GM19467 (cell line): ENCODE data around the gene SLC13A5.
"Not testable (repeated sequence)": the region's sequence is repeated elsewhere in the genome, so short reads cannot be mapped to it uniquely, and the experiment has no call there.

ENCODE experiments used
- ATAC-seq: cut with Tn5 transposase; IDR thresholded peaks from one replicate; pipeline ENCODE4 v1.9.1; 2021; ENCODE audit warnings: mild to moderate bottlenecking, moderate library complexity; ENCODE audit not compliant: unreplicated experiment

Gene SLC13A5

DNA sequence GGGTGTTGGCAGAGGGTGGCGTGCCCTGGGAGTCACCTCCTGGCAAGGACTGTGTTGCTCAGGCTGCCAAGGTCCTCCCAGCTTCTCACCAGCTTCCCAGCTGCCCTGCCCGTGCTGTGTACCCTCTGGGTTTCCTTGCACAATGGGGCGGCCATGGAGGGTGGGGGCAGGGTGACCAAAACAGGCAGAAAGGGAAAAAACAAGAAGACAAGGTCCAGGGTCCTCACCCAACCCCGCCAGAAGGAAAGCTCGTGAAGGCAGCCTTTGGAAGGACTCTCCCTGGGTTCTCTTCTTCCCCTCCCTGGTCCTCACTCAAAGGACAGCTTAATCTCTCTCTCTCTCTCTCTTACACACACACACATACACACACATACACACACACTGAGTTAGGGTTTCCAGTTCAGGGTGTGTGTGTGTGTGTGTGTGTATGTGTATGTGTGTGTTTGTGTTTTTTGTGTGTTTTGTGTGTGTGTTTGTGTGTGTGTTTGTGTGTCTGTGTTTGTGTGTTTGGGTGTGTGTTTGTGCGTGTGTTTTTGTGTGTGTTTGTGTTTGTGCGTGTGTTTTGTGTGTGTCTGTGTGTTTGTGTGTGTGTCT lies 2.0 kb downstream of the SLC13A5 start:
- ATAC-seq: no peak

DNA sequence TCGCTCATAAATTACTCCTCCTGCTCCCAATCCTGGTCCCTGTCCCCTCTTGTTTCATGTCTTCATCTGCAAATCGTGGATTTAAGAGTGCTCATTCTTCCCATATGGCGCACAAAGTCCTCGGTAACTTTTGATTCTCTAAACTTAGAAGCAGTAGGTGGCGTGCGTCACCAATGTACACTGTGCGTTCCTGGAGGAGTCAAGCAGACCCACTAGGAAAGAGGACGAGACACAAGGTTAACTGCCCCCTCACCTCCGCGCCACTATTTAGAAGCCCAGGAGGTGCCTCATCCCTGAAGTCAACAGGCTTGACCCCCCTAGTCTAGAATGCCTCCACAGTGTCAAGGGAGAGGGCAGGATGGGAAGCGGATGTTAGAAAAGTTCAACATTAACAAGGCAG lies 2.9 kb downstream of the SLC13A5 start:
- no peak for ATAC-seq

DNA sequence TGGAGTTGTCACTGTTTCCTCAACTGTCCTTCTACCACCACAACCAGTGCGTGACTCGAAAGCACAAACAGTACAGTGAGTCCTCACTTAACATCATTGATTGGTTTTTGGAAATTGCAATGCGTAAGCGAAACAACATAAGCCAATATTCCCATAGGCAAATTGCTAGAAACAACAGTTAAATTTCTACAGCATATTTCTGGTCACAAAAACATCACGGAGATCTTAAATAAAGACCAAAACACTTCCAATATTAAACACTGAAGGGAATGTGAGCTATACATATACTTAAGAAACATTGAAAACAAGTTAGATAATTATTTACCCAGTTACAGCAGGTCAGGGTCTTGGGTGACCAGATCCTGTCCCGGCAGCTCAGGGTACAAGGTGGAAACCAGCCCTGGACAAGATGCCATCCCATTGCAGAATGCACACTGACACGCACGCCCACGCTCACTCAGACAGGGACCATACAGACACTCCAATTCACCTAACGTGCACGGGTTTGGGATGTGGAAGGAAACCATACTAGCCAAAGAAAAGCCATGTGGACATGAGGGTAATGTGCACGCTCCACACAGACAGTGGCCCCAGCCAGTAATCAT lies 4.7 kb downstream of the SLC13A5 start:
- ATAC-seq: no peak

DNA sequence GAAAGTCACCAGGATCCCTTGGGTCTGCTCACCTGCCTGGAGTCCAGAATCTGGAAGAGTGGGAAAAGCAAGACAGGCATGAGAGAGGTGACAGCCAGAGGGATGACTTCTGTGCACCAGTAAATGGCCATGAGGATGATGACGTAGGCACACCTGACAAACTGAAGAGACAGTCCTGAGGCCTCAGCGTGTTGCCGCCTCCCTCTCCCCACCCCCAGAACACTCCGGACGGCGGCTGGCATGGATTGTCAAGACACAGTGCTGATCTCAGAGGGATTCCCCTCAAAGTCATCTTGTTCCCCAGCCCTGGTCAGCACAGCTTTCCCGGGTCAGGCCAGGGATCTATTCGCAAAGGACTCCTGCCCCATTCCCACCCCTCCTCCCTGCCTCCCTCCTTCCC lies 6.2 kb downstream of the SLC13A5 start:
- ATAC-seq: no peak

DNA sequence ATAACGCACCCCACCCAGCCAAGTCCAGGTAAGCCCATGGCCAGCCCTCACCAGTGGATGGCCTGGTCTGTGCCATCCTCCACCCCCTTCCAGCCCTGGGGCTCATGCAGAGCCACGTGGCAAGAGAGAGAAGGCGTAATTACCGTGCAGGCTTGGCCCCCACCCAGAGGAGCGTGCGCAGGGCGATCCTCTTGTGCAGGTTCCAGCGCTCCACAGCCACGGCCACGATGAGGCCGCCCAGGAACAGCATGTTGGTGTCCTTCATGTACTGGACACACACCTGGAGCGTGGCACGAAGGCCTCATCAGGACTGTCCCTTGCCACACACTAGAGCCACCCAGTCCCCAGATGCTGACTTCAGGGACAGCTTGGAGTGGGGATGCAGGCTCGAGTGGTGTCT lies 6.7 kb downstream of the SLC13A5 start:
- ATAC-seq: no peak

DNA sequence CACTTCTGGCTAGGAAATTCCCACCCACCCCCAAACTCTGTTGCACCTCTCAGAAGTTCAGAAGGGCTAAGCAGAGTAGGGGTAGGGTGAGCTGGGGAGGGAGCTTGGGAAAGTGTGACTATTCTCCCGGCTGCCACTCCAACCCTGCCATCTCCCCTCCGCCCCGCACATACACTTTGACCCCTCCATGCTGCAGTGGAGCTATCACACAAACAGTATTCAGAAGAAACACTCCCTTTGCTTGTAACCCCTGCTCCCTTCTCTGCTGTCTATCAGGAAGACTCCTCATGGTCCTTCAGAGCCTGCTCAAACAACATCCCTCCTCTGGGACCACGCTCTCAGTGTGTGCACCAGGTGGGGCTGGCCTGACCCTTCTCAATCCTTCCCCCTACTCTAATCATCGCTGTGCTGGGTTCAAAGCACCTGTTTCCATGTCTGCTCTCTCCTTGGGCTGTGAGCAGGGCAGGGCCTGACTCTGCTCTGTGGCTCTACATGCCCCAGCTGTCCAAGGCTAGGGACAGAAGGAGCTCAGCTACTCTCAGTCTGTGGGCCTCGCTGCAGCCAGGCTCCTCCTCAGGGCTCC lies 8.6 kb downstream of the SLC13A5 start:
- ATAC-seq: no peak

DNA sequence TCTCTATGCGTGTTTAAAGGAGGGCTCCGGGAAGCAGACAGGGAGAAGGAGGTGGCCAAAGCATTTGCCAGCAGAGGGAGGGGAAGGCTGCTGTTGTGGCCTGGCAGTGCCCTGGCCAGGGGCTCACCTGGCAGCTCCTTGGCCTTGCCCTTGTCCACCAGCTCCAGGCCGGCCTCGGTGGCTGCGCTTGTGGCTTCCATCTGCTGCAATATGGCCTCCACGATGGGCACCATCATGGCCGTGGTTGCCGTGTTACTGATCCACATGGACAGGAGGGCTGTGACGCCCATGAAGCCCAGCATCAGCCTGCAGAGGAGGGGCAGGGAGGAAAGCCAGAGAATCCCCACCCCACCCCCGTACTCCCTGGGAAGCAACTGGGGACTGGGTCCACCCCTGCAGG lies 9.4 kb downstream of the SLC13A5 start:
- ATAC-seq: no peak

DNA sequence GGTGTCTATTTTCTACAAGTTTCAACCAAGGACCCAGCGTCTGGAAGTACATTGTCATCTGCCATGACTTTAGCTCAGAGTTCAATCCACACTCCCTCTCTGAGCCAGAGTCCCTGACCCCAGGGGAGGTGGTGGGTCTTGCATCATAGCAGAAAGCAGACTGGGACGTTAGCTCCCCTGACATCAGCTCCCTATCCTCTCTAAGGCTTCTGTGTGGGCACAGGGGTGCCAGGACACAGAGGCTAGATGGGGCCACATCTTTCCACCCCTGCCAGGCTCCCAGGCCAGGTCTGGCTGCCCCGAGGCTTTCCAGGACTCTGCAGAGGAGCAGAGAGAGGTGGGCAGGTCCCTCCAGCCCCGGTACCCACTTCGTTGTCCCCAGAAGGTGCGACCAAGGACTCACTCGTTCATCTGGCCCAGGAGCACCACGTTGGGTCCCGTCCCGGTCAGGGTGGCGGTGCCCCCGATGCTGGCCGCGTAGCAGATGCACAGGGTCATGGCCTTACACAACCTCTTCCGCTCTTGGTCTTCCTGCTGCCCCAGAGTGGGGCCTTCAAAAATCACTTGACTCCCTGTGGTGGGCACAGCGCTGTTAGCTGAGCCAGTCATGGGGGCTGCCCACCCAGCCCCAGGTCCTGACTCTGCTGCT lies 10.5 kb downstream of the SLC13A5 start:
- ATAC-seq: no peak

DNA sequence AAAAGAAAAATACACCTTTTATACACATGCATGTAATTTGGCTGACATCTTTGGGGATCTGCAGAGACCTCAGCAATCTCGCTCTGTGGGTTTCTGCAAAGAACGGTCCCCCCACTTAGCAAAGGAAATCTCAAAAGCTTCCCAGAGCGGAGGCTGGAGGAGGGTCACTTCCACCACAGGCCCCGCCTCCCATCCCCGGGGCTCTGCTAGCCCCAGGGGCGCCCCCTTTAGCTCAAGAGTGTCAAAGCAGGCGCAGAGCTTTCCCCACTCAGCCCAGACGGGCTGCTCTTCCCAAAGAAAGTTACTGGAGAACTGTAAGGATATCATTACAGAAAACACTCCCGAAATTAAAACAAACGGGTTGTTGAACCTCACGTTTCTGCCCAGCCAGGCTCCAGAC lies 11.4 kb downstream of the SLC13A5 start:
- no peak for ATAC-seq

DNA sequence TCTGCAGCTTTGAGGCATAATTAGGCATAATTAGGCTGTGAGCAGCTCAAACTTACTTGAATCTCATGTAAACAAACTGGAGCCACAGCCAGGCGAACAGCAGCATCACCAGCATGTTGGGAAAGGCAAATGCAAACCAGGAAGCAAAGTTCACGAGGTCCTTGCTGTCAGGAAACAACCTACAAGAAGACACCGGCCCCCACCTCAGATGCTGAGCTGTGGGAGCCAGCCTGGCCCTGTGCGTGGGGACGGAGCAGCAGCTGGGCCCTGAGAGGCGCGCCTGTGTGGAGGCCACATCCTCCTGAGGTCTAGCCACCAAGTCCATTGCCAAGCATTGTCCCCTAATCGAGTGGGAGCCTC lies 12.2 kb downstream of the SLC13A5 start:
- ATAC-seq: no peak

DNA sequence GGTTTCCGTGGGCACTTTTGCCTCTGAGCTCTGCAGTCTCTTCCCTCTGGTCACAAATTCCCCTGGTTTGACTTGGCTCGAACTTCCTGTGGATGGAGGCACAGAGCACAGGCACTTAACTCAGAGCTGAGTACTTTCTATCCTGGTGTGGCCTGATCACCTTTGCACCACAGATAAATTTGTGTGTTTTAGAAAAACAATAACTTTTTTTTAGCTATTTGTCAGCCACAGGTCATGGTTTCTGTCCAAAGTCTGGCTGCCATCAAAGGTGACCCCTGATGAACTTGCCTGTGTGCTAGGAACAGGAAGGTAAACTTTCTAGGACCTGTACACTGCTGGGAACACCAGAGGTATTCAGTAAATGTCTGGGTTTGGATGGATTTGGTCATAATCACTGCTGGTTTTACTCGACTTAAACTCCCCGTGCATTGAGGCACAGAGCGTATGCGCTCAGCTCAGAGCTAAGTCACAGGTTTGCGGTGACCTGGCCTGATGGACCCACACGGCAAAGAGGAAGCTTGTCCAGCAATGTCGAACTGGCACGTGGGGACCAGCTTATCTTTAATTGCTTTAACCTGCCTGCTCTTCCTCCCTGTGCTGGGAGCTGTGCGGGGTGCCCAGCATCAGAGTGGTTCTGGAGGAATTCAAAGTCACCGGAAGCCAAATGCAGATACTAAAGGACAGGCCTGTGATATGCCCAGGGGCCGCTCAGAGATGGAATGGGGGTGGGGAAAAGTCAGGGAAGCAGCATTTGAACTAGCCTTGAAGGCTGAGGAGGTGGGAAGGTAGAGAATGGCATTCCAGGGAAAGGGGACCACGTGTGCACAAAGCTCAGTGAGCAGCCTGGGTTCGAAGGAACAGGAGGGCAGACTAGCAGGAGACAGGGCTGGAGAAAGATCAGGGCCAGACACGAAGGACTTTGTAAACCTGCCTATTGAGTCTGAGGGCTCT lies 12.9 kb downstream of the SLC13A5 start:
- ATAC-seq: no peak

DNA sequence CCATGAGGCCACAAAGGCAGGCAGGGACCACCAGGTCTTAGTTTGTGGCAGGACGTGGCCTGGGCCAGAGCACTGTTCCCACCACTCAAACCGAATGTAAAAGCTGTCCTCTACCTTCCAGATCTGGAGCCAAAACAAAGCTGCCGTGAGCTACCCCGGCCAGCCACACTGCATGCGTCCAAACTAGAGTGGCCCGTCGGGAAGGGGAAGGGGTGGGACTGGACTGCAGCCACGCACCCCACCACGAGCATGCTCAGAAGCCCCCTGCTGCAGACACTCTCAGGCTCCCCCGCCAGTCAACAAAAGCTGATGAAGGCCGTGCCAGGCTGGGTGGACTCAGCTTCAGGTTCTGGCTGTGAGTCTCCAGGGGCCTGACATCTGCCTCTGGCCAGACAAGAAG lies 15.2 kb downstream of the SLC13A5 start:
- no peak for ATAC-seq

DNA sequence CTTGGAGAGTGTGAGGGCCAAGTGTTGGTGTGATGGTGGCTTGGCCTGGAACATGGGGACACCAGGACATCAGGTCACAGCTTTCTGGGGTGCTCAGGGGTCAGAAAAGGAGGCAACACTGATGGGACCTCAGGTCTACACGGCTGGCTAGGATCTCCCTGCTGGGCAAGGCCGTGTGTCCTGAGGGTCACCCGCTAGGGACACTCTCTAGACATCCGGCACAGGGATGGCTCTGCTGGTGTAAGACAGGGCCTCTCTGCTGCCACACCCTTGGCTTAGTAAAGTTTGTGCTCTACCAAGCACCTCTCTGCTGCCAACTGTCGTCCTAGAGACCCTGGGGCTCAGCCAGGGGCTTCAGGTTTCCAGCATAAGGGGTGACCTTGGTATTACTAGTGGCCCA lies 16.3 kb downstream of the SLC13A5 start:
- ATAC-seq: no peak

DNA sequence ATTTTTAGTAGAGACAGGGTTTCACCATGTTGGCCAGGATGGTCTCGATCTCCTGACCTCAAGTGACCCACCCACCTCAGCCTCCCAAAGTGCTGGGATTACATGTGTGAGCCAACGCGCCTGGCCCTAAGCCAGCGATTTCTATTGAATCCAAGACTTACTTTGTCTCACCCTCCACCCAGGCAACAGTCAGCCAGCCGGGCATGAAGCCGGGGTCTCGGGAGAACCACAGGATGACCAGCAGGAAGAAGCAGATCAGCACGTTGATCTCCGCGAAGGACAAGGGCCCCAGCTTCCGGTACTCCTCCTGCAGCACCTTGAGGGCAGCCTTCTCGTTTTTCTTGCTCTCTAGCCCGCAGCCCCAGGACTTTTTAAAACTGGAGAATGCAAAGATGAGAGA lies 17.6 kb downstream of the SLC13A5 start:
- ATAC-seq: no peak

DNA sequence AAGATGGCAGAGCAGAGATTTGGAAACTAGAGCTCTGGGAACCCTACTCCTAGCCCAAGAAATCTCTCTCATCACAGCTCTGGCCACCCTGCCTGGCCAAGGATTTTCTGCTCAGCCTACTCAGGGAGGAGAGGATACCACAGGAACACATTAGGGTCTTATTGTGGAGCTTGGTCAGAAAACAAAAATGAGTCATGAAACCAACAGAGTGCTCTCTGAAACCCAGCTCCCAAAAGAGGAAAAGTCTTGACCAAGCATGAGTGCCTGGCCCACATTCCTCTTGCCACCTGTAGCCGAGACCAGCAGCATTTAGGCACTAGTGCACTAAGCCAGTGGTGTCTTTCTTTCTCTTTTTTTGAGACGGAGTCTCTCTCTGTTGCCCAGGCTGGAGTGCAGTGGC lies 18.1 kb downstream of the SLC13A5 start:
- ATAC-seq: no peak

DNA sequence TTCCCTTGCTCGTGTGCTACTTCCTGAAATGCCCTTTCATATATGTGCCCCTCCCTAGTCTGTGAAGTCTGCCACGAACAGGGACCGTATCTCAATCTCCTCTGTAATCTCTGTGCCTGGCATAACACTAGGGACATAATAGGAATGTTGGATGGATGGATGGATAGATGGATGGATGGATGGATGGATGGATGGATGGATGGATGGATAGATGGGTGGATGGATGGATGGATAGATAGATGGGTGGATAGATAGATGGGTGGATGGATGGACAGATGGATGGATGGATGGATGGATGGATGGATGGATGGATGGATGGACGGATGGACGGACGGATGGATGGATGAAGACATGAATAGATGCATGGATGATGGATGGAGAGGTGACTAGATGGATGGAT lies 21.2 kb downstream of the SLC13A5 start:
- not testable (repeated sequence) for ATAC-seq

DNA sequence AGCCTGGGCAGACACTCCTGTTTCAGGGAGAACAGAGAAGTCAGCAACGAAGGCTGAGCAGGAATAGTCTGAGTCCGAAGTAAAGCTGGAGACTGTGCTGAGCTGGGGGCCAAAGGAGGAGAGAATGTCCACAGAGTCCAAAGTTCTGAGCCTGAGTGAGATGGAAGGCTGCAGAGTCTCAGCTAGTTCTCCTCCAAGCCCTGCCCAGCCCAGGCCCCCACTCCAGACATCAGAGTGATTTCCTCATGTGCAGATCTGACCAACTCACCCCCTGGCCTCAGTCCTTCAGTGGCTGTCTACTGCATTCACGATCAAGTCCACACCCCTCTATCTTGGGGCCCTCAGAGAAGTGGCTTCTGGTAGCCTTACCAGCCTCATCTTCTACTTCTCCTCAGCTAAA lies 21.6 kb downstream of the SLC13A5 start:
- no peak for ATAC-seq

DNA sequence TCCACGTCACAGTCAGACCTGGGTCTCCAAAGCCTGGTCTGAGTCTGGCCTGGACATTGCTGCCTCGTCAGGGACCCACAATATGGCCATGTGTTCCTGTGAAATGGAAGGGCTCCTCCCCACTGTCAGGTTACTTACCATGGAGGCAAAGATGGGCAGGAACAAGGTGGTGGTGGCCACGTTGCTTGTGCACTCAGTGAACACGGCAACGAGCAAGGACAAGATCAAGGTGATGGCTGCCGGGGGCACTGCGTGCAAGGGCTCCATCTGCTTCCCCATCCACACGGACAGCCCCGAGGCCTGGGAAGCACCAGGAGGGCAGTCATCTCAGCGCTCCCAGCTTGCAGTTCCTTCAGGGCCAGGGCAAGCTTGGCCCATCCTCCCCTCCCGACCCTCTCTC lies 22.5 kb downstream of the SLC13A5 start:
- no peak for ATAC-seq

DNA sequence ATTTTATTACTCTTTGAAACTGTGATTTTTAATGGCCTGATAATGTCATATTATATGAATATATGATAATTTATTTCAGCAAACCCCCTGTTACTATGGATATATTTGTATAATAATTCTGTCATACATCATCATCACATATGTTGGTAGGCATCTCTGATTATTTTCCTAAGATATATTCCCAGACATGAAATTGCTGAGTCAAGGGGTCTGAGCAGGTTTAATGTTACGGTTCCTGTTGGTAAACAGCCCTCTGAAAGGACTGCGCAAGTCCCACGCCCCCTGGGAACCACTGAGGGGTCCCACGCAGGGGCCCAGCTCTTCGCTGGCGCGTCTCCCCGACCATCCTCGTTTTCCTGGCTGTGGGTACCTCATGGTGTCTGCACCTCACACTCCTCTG lies 24.2 kb downstream of the SLC13A5 start:
- ATAC-seq: no peak

DNA sequence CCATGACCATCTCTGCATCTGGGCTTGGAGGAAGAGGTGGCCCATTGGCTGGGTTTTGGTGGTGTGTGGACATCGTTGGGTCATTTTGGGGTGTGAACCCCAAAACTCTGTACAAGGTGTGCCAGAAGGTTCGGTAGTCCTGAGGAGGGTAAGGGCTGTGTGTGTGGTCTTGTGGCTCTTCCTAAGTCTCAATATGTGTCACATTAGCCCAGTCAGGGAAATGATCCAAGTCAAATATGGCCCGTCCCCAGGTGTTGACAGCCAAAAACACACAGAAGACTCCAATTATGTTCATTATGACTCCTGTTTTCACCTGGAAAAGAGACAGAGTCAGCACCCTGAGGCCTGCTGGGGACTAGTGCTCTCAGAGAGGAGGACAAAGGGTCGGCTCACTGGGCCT lies 27.1 kb downstream of the SLC13A5 start:
- no peak for ATAC-seq
